ENCODE results near the gene ZC3H12C. TPM values are rescaled to one million over a fixed set of nuclear protein-coding genes. Genes with fewer than 3 reads are reported as not detected.
"Not testable (repeated sequence)": the region's sequence is repeated elsewhere in the genome, so short reads cannot be mapped to it uniquely, and the experiment has no call there.

Gene ZC3H12C
- polyA plus RNA-seq, 3 donors from 2014 or later = not detected

- Mint-ChIP-seq H3K27ac (no peak overlapping the region), H3K36me3 (no peaks in the 10 kb centered on the region), H3K4me1 (no peaks in the 10 kb centered on the region), H3K4me3 (no peak overlapping the region), H3K9me3 (no peaks in the 10 kb centered on the region), H3K27me3 (ENCODE audit: low read depth in 3 of 3) (peaks cover 2 to 4% (median 2%) of the 10 kb centered on the region in 3 donors)
- no peak for DNase-seq
Measured at GRCh38 chr11:110198031-110198729, 105.0 kb downstream of the ZC3H12C start.

- no peaks in the 10 kb centered on the region for H3K36me3 Mint-ChIP-seq
- no peaks in the 10 kb centered on the region for H3K4me1 Mint-ChIP-seq
- no peak overlapping the region for H3K27ac Mint-ChIP-seq
- H3K4me3 Mint-ChIP-seq = no peak overlapping the region
- peaks cover 1 to 2% (median 2%) of the 10 kb centered on the region in 3 donors for H3K27me3 Mint-ChIP-seq (ENCODE audit: low read depth in 3 of 3)
- H3K9me3 Mint-ChIP-seq = no peaks in the 10 kb centered on the region
- DNase-seq = no peak
Measured at GRCh38 chr11:110199184-110199981, 106.2 kb downstream of the ZC3H12C start.

GRCh38 chr11:110200241-110200640 is 107.0 kb downstream of the ZC3H12C start:
- peaks cover 1 to 3% (median 2%) of the 10 kb centered on the region in 3 donors for H3K27me3 Mint-ChIP-seq (ENCODE audit: low read depth in 3 of 3)
- no peak overlapping the region for H3K4me3 Mint-ChIP-seq
- H3K9me3 Mint-ChIP-seq = no peaks in the 10 kb centered on the region
- DNase-seq = no peak
- H3K36me3 Mint-ChIP-seq = no peaks in the 10 kb centered on the region
- no peaks in the 10 kb centered on the region for H3K4me1 Mint-ChIP-seq
- H3K27ac Mint-ChIP-seq = no peak overlapping the region

- no peaks in the 10 kb centered on the region for H3K4me1 Mint-ChIP-seq
- no peaks in the 10 kb centered on the region for H3K9me3 Mint-ChIP-seq
- no peaks in the 10 kb centered on the region for H3K36me3 Mint-ChIP-seq
- DNase-seq = no peak
- H3K4me3 Mint-ChIP-seq = no peak overlapping the region
- H3K27ac Mint-ChIP-seq = no peak overlapping the region
- peaks cover 1 to 3% (median 2%) of the 10 kb centered on the region in 3 donors for H3K27me3 Mint-ChIP-seq (ENCODE audit: low read depth in 3 of 3)
Measured at GRCh38 chr11:110200836-110201235, 107.6 kb downstream of the ZC3H12C start.

- Mint-ChIP-seq H3K9me3 (no peaks in the 10 kb centered on the region), H3K4me3 (no peak overlapping the region), H3K27me3 (ENCODE audit: low read depth in 3 of 3) (peaks cover 0 to 5% (median 0%) of the 10 kb centered on the region in 3 donors), H3K36me3 (no peaks in the 10 kb centered on the region), H3K27ac (no peak overlapping the region), H3K4me1 (no peaks in the 10 kb centered on the region)
- no peak for DNase-seq
Measured at GRCh38 chr11:110207123-110207522, 113.9 kb downstream of the ZC3H12C start.

GRCh38 chr11:110208678-110209312 is 115.6 kb downstream of the ZC3H12C start:
- not testable (repeated sequence) for DNase-seq; H3K27ac Mint-ChIP-seq; H3K27me3 Mint-ChIP-seq (ENCODE audit: low read depth in 3 of 3); H3K36me3 Mint-ChIP-seq; H3K4me1 Mint-ChIP-seq; H3K9me3 Mint-ChIP-seq
- H3K4me3 Mint-ChIP-seq = peak overlapping the region; percentile 25 to 68 (median 53)

- peak overlapping the region in 3 of 5 donors; percentile 53 to 68 (median 61) for H3K4me3 Mint-ChIP-seq
- not testable (repeated sequence) for H3K4me1 Mint-ChIP-seq; H3K27me3 Mint-ChIP-seq (ENCODE audit: low read depth in 3 of 3); DNase-seq; H3K36me3 Mint-ChIP-seq; H3K9me3 Mint-ChIP-seq; H3K27ac Mint-ChIP-seq
Measured at GRCh38 chr11:110209313-110209694, 116.1 kb downstream of the ZC3H12C start.

- Mint-ChIP-seq H3K27ac (no peak overlapping the region), H3K4me3 (no peak overlapping the region), H3K4me1 (no peaks in the 10 kb centered on the region), H3K9me3 (no peaks in the 10 kb centered on the region), H3K36me3 (peaks cover 0 to 13% (median 9%) of the 10 kb centered on the region in 3 donors), H3K27me3 (ENCODE audit: low read depth in 3 of 3) (peaks cover 1 to 4% (median 2%) of the 10 kb centered on the region in 3 donors)
- no peak for DNase-seq
Measured at GRCh38 chr11:110217223-110217877, 124.2 kb downstream of the ZC3H12C start.

GRCh38 chr11:110217936-110218335 is 124.7 kb downstream of the ZC3H12C start:
- DNase-seq = no peak
- H3K36me3 Mint-ChIP-seq = peaks cover 0 to 13% (median 9%) of the 10 kb centered on the region in 3 donors
- no peak overlapping the region for H3K27ac Mint-ChIP-seq
- H3K27me3 Mint-ChIP-seq (ENCODE audit: low read depth in 3 of 3) = peaks cover 1 to 4% (median 2%) of the 10 kb centered on the region in 3 donors
- H3K9me3 Mint-ChIP-seq = no peaks in the 10 kb centered on the region
- H3K4me3 Mint-ChIP-seq = no peak overlapping the region
- H3K4me1 Mint-ChIP-seq = no peaks in the 10 kb centered on the region

- no peaks in the 10 kb centered on the region for H3K9me3 Mint-ChIP-seq
- peaks cover 0 to 17% (median 9%) of the 10 kb centered on the region in 3 donors for H3K36me3 Mint-ChIP-seq
- no peaks in the 10 kb centered on the region for H3K4me1 Mint-ChIP-seq
- H3K4me3 Mint-ChIP-seq = no peak overlapping the region
- H3K27me3 Mint-ChIP-seq (ENCODE audit: low read depth in 3 of 3) = peaks cover 1 to 4% (median 2%) of the 10 kb centered on the region in 3 donors
- H3K27ac Mint-ChIP-seq = no peak overlapping the region
- DNase-seq = no peak
Measured at GRCh38 chr11:110219006-110219785, 126.0 kb downstream of the ZC3H12C start.

All from immature natural killer cell (primary cell).